H7 (cell line): ENCODE data around the gene ENO4. TPM values are rescaled to one million over a fixed set of nuclear protein-coding genes. Genes with fewer than 3 reads are reported as not detected.

Experiments used
- DNase-seq: peaks from one replicate; pipeline ENCODE4 v3.0.0; 2012
- H3K27me3 ChIP-seq: 2 replicates; pipeline ENCODE4 v1.6.0; 2011; ENCODE audit warnings: mild to moderate bottlenecking, low read length; ENCODE audit not compliant: control insufficient read depth, insufficient read depth
- H3K36me3 ChIP-seq: replicated peaks from 2 replicates; pipeline ENCODE4 v1.5.1; 2011; ENCODE audit warnings: low read length; ENCODE audit not compliant: control insufficient read depth, insufficient read depth
- H3K4me3 ChIP-seq: 2 replicates; pipeline ENCODE4 v1.5.1; 2011; ENCODE audit warnings: low read depth, mild to moderate bottlenecking, control low read depth, low read length, moderate library complexity; ENCODE audit not compliant: insufficient read depth
- total RNA-seq: library from RNA; depleted of rRNA; stranded (reverse); fragments of >200 nt; shearing (Covaris generic); gene quantifications from 2 replicates; pipeline ENCODE4 v1.2.3, GENCODE V29; 2014; rRNA removed

Gene ENO4
- 0.94 and 1.9 TPM in 2 replicates for total RNA-seq

GRCh38 chr10:116849248-116850057, at the start of gene ENO4:
ENO4 (plus strand) TSS chr10:116849499; CDS start chr10:116849567, 68 bp downstream.
- no peaks in the 10 kb centered on the region for H3K36me3 ChIP-seq
- no peaks in the 10 kb centered on the region for H3K27me3 ChIP-seq
- peak within 1 kb of the TSS; percentile 71 for H3K4me3 ChIP-seq
- DNase-seq: peak; percentile 95

- H3K4me3 ChIP-seq: no peak overlapping the region
Observed at GRCh38 chr10:116800286-116800929, 48.9 kb upstream of the ENO4 start.

GRCh38 chr10:116801658-116802057, 47.6 kb upstream of the ENO4 start:
- no peaks in the 10 kb centered on the region for H3K36me3 ChIP-seq
- DNase-seq: no peak

More at GRCh38 chr10:116800286-116800929, 48.9 kb upstream of the ENO4 start:
- Histone ChIP-seq H3K36me3 (no peaks in the 10 kb centered on the region), H3K27me3 (no peaks in the 10 kb centered on the region)
- no peak for DNase-seq

GRCh38 chr10:116802474-116802873, 46.8 kb upstream of the ENO4 start:
- no peaks in the 10 kb centered on the region for H3K27me3 ChIP-seq
- no peaks in the 10 kb centered on the region for H3K36me3 ChIP-seq
- peak; percentile 65 for DNase-seq
- H3K4me3 ChIP-seq: no peak overlapping the region

More at GRCh38 chr10:116801658-116802057, 47.6 kb upstream of the ENO4 start:
- Histone ChIP-seq H3K27me3 (no peaks in the 10 kb centered on the region), H3K4me3 (no peak overlapping the region)

- no peak overlapping the region for H3K4me3 ChIP-seq
- no peaks in the 10 kb centered on the region for H3K36me3 ChIP-seq
- DNase-seq: no peak
- no peaks in the 10 kb centered on the region for H3K27me3 ChIP-seq
Observed at GRCh38 chr10:116802876-116803275, 46.4 kb upstream of the ENO4 start.

- Histone ChIP-seq H3K36me3 (no peaks in the 10 kb centered on the region), H3K4me3 (no peak overlapping the region), H3K27me3 (no peaks in the 10 kb centered on the region)
- peak; percentile 29 for DNase-seq
Observed at GRCh38 chr10:116803451-116804249, 45.6 kb upstream of the ENO4 start.

GRCh38 chr10:116808706-116809105, 40.6 kb upstream of the ENO4 start:
- Histone ChIP-seq H3K4me3 (no peak overlapping the region), H3K36me3 (no peaks in the 10 kb centered on the region), H3K27me3 (no peaks in the 10 kb centered on the region)
- no peak for DNase-seq

GRCh38 chr10:116809483-116810119, 39.7 kb upstream of the ENO4 start:
- Histone ChIP-seq H3K4me3 (no peak overlapping the region), H3K36me3 (no peaks in the 10 kb centered on the region), H3K27me3 (no peaks in the 10 kb centered on the region)
- peak; percentile 78 for DNase-seq

GRCh38 chr10:116810120-116810500, 39.2 kb upstream of the ENO4 start:
- H3K36me3 ChIP-seq: no peaks in the 10 kb centered on the region
- no peak overlapping the region for H3K4me3 ChIP-seq
- DNase-seq: no peak
- no peaks in the 10 kb centered on the region for H3K27me3 ChIP-seq

- DNase-seq: no peak
Observed at GRCh38 chr10:116810895-116811294, 38.4 kb upstream of the ENO4 start.

GRCh38 chr10:116811691-116812090, 37.6 kb upstream of the ENO4 start:
- no peaks in the 10 kb centered on the region for H3K27me3 ChIP-seq
- H3K4me3 ChIP-seq: no peak overlapping the region
- no peaks in the 10 kb centered on the region for H3K36me3 ChIP-seq
- no peak for DNase-seq

More at GRCh38 chr10:116810895-116811294, 38.4 kb upstream of the ENO4 start:
- no peaks in the 10 kb centered on the region for H3K36me3 ChIP-seq
- H3K27me3 ChIP-seq: no peaks in the 10 kb centered on the region
- no peak overlapping the region for H3K4me3 ChIP-seq

- Histone ChIP-seq H3K4me3 (no peak overlapping the region), H3K36me3 (no peaks in the 10 kb centered on the region), H3K27me3 (no peaks in the 10 kb centered on the region)
- no peak for DNase-seq
Observed at GRCh38 chr10:116815641-116816415, 33.5 kb upstream of the ENO4 start.

- Histone ChIP-seq H3K27me3 (no peaks in the 10 kb centered on the region), H3K36me3 (no peaks in the 10 kb centered on the region), H3K4me3 (no peak overlapping the region)
- no peak for DNase-seq
Observed at GRCh38 chr10:116817178-116817577, 32.1 kb upstream of the ENO4 start.
